Kidney epithelial cell (primary cell): Measurements from ENCODE around the gene UCK2. TPM values are rescaled to one million over a fixed set of nuclear protein-coding genes. Genes with fewer than 3 reads are reported as not detected.
A peak's percentile ranks its signal among the peaks of the same experiment; 100 is the strongest.

Experiments
- DNase-seq: peaks from one replicate; pipeline ENCODE4 v3.0.0-alpha.2; 2010; ENCODE audit warnings: low read depth
- H3K27me3 ChIP-seq: 2 replicates; pipeline ENCODE4 v1.6.0; 2011; ENCODE audit warnings: low read length; ENCODE audit not compliant: control insufficient read depth, insufficient read depth
- H3K36me3 ChIP-seq: 2 replicates; pipeline ENCODE4 v1.5.1; 2011; ENCODE audit warnings: low read length; ENCODE audit not compliant: control insufficient read depth, insufficient read depth
- H3K4me3 ChIP-seq: 2 replicates; pipeline ENCODE4 v1.5.1; 2011; ENCODE audit warnings: low read depth, mild to moderate bottlenecking, control low read depth, low read length
- total RNA-seq: library from RNA; depleted of rRNA; stranded (reverse); fragments of >200 nt; gene quantifications from 2 replicates; pipeline ENCODE4 v1.2.3, GENCODE V29; 2015
- TF ChIP-seq, protein P1 (sequence below): IDR thresholded peaks from 2 replicates; pipeline ENCODE4 v1.5.1; 2011; ENCODE audit warnings: mild to moderate bottlenecking, moderate library complexity, low read length, control low read depth, inconsistent platforms; ENCODE audit not compliant: insufficient read depth, poor library complexity, severe bottlenecking

Gene UCK2
- total RNA-seq, 1 donor from 2014 or later, result 81.9 TPM

DNA sequence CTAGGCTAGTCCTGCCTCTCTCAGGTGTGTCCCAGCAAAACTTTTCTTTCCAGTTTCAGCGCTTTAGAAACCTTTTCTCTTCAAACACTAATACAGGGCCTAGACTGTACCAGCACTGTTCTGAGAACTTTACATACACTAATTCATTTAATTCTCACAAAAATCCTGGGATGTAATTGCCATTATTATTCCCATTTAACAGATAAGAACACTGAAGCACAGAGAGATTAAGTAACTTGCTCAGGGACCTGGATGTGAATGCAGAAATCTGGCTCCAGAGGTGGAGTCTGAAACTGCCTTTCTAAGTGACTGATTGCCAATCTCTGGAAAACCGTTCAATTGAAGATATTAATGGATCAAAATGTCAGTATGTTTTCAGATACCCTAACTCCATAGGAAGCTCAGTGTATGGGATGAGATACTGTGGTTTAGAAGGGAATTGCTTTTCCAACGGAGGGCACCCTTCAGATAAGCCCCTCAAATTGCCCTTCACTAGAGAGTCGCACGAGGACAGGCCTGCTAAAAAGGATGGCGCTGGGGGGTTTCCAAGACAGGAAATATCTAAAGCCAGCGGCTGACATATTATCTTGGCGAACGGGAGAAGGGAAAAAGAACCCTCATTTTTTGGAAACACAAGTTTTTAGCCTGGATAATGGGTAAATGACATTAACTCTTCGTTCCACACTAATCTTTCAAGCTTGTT is 698 bp upstream of the UCK2 start:
- Histone ChIP-seq H3K27me3 (no peaks in the 10 kb centered on the region), H3K36me3 (no peaks in the 10 kb centered on the region), H3K4me3 (peak overlapping the region; percentile 91)
- TF ChIP-seq, protein P1, sequence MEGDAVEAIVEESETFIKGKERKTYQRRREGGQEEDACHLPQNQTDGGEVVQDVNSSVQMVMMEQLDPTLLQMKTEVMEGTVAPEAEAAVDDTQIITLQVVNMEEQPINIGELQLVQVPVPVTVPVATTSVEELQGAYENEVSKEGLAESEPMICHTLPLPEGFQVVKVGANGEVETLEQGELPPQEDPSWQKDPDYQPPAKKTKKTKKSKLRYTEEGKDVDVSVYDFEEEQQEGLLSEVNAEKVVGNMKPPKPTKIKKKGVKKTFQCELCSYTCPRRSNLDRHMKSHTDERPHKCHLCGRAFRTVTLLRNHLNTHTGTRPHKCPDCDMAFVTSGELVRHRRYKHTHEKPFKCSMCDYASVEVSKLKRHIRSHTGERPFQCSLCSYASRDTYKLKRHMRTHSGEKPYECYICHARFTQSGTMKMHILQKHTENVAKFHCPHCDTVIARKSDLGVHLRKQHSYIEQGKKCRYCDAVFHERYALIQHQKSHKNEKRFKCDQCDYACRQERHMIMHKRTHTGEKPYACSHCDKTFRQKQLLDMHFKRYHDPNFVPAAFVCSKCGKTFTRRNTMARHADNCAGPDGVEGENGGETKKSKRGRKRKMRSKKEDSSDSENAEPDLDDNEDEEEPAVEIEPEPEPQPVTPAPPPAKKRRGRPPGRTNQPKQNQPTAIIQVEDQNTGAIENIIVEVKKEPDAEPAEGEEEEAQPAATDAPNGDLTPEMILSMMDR, result no peak
- DNase-seq, result no peak

DNA sequence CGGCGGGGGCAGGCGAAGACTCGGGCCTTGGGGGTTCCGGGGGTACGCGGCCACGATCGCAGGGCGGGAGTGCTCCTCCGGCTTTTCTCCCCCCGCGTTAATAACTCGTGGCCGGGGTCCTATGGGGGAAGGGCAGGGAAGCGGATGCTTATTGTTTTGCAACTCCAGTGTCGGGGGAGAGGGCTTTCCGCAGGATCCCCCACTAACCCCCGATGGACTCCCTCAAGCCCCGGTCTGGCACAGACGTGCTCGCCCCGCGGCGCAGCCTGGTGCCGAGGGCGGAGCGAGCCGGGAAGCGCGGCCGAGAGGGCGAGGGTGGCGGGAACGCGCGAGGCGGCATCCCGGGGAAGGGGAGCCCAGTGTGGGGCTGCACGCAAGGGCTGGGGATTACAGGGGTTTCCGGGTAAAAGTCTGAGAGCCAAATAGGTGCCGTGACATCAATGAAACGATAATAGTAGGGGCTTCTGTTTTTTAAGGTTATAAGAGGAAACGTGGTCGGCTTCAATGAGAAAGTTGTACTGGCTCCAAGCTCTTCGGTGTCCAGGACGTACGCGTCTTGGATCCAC is 772 bp downstream of the UCK2 start:
- Histone ChIP-seq H3K4me3 (peak overlapping the region; percentile 91), H3K27me3 (no peaks in the 10 kb centered on the region), H3K36me3 (no peaks in the 10 kb centered on the region)
- TF ChIP-seq, protein P1, result no peak
- no peak for DNase-seq

DNA sequence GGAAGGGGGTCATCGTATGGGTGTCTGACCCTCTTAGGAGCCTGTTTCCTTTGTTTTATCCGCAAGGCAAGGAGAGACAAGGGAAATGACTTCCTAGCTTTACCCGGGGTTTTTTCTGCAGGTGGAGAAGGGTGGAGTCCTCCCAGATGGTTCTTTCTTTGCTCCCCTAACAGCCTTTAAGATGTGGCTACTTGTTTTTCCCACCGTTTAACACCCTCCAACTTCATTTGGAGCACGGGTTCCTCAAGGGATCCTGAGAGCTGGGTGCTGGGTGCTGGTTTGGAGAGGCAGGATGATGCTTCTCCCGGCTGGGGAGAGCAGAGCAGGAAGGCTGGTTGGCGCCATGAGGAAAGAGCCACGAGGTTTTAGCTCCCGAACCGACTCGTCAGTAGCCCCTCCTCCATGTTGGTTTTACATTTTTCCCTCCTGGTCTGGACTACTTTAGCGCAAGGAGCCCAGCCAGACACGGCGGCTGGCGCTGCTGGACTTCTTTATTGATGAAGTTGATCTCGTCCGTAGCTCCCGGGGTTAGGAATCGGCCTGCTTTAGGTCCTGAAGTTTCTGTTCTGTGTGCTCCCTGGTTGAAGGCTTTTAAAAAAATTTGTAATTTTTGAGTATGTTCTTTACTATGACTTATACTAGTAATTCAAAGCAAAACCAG is 1.4 kb downstream of the UCK2 start:
- TF ChIP-seq, protein P1, result no peak
- Histone ChIP-seq H3K36me3 (no peaks in the 10 kb centered on the region), H3K4me3 (peak overlapping the region; percentile 91), H3K27me3 (no peaks in the 10 kb centered on the region)
- peak; percentile 59 for DNase-seq

DNA sequence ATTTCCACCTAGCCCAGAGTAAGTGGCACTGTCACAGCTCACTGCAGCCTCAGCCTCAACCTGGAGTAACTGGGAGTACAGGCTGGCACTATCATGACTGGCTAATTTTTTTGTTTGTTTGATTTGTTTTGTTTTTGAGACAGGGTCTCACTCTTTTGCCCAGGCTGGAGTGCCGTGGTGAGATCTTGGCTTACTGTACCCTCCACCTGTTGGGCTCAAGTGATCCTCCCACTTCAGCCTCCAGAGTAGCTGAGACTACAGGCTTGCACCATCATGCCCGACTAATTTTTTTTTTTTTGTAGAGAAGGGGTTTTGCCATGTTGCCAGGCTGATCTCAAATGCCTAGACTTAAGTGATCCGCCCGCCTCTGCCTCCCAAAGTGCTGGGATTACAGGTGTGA is 2.5 kb downstream of the UCK2 start:
- H3K4me3 ChIP-seq, result no peak overlapping the region
- no peak for DNase-seq

DNA sequence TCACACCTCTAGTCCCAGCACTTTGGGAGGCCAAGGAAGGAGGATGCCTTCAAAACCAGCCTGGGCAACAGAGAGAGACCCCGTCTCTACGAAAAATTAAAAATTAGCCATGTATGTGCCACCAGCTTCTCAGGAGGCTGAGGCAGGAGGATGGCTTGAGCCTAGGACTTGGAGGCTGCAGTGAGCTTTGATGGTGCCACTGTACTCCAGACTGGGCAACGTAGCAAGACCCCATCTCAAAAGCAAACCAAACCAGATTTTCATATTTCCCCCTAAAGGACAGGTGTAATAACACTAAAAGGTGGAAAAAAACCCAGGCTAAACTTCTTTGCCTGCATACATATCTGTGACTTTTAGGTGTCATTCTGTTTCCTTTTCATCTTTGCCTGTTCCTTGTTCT is 3.7 kb downstream of the UCK2 start:
- H3K27me3 ChIP-seq, result no peaks in the 10 kb centered on the region
- no peaks in the 10 kb centered on the region for H3K36me3 ChIP-seq
- no peak for DNase-seq
- TF ChIP-seq, protein P1, result no peak
- H3K4me3 ChIP-seq, result no peak overlapping the region

More for the DNA sequence above, 2.5 kb downstream of the UCK2 start:
- Histone ChIP-seq H3K36me3 (no peaks in the 10 kb centered on the region), H3K27me3 (no peaks in the 10 kb centered on the region)
- TF ChIP-seq, protein P1, result no peak

DNA sequence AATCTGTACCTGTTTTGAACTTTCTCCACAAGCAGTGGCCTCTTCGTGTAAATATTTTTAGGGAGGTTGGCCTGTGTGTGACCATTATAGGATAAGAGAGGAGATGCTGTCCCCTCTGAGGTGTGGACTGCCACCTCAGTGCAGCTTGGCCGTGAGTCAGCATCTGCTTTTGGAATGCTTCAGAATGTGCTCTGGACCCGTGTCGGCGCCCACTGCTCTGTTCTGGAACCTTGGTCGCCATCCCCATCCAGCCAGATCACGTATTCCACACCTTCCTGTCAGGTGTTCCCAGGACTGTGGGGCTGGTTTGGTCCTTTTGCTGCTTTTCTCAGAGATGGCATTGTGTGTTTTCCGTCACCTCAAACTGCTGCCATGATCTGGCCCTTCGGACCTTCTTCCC is 5.5 kb downstream of the UCK2 start:
- DNase-seq, result no peak
- H3K4me3 ChIP-seq, result no peak overlapping the region
- H3K36me3 ChIP-seq, result no peaks in the 10 kb centered on the region
- TF ChIP-seq, protein P1, result no peak
- no peaks in the 10 kb centered on the region for H3K27me3 ChIP-seq
